ENCODE results near the gene ADAMTS8. TPM values are rescaled to one million over a fixed set of nuclear protein-coding genes. Genes with fewer than 3 reads are reported as not detected.

ADAMTS8 gene
- total and polyA plus RNA-seq, 9 of the 15 experiments (the other 6 are each of a cell fraction or from before 2014, with no cell fraction given) = not detected

- TF ChIP-seq, protein P1, sequence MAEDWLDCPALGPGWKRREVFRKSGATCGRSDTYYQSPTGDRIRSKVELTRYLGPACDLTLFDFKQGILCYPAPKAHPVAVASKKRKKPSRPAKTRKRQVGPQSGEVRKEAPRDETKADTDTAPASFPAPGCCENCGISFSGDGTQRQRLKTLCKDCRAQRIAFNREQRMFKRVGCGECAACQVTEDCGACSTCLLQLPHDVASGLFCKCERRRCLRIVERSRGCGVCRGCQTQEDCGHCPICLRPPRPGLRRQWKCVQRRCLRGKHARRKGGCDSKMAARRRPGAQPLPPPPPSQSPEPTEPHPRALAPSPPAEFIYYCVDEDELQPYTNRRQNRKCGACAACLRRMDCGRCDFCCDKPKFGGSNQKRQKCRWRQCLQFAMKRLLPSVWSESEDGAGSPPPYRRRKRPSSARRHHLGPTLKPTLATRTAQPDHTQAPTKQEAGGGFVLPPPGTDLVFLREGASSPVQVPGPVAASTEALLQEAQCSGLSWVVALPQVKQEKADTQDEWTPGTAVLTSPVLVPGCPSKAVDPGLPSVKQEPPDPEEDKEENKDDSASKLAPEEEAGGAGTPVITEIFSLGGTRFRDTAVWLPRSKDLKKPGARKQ (CRISPR knock-in tag; IDR thresholded peaks at IDR 0.05) = no peak
- TF ChIP-seq ZNF57 (CRISPR knock-in tag; IDR thresholded peaks at IDR 0.05) (no peak), SUPT5H (IDR thresholded peaks at IDR 0.05) (no peak), DPF2 (IDR thresholded peaks at IDR 0.05) (0 out of 2 replicates have a peak, but pooled peaks have one; percentile 33), POLR3A (IDR thresholded peaks at IDR 0.05; ENCODE audit: borderline replicate concordance, extremely low read depth, insufficient read depth, insufficient read length) (no peak), HDAC1 (IDR thresholded peaks at IDR 0.05) (peak in 1 of 2 experiments; percentile 35; a peak in 1 of 4 replicates), STAT5B (CRISPR knock-in tag; IDR thresholded peaks at IDR 0.05) (no peak), ZNF408 (CRISPR knock-in tag; IDR thresholded peaks at IDR 0.05; ENCODE audit: low read depth) (no peak), ZSCAN29 (IDR thresholded peaks at IDR 0.05) (no peak), USF1 (CRISPR knock-in tag; IDR thresholded peaks at IDR 0.05) (no peak), RAD21 (CRISPR knock-in tag; conservative IDR thresholded peaks at IDR 0.05 in 1 of 2, IDR thresholded peaks at IDR 0.05 in 1 of 2) (peak; percentile 61 to 80), DACH1 (IDR thresholded peaks at IDR 0.05; ENCODE audit: partially characterized antibody) (no peak), HMGN3 (IDR thresholded peaks at IDR 0.05; ENCODE audit: borderline replicate concordance, extremely low read depth, insufficient read length, low read depth, low read length) (no peak), E2F3 (CRISPR knock-in tag; IDR thresholded peaks at IDR 0.05) (no peak), E4F1 (CRISPR knock-in tag; IDR thresholded peaks at IDR 0.05; ENCODE audit: borderline replicate concordance) (no peak), NR2F6 (CRISPR knock-in tag; IDR thresholded peaks at IDR 0.05) (no peak), KAT8 (IDR thresholded peaks at IDR 0.05; ENCODE audit: low read depth) (no peak)
- TF ChIP-seq, protein P2, sequence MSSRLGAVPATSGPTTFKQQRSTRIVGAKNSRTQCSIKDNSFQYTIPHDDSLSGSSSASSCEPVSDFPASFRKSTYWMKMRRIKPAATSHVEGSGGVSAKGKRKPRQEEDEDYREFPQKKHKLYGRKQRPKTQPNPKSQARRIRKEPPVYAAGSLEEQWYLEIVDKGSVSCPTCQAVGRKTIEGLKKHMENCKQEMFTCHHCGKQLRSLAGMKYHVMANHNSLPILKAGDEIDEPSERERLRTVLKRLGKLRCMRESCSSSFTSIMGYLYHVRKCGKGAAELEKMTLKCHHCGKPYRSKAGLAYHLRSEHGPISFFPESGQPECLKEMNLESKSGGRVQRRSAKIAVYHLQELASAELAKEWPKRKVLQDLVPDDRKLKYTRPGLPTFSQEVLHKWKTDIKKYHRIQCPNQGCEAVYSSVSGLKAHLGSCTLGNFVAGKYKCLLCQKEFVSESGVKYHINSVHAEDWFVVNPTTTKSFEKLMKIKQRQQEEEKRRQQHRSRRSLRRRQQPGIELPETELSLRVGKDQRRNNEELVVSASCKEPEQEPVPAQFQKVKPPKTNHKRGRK (tag; IDR thresholded peaks at IDR 0.05) = no peak
- TF ChIP-seq, protein P3, sequence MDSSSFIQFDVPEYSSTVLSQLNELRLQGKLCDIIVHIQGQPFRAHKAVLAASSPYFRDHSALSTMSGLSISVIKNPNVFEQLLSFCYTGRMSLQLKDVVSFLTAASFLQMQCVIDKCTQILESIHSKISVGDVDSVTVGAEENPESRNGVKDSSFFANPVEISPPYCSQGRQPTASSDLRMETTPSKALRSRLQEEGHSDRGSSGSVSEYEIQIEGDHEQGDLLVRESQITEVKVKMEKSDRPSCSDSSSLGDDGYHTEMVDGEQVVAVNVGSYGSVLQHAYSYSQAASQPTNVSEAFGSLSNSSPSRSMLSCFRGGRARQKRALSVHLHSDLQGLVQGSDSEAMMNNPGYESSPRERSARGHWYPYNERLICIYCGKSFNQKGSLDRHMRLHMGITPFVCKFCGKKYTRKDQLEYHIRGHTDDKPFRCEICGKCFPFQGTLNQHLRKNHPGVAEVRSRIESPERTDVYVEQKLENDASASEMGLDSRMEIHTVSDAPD (CRISPR knock-in tag; IDR thresholded peaks at IDR 0.05) = no peak
Measured at GRCh38 chr11:130434521-130435223, 6.3 kb upstream of the ADAMTS8 start (continued).
